CMK (cell line): ENCODE data around the gene PTPDC1.

ENCODE experiments used
- DNase-seq: peaks from one replicate; pipeline ENCODE4 v3.0.0-alpha.2; 2010; ENCODE audit warnings: low read depth

Gene PTPDC1

DNA sequence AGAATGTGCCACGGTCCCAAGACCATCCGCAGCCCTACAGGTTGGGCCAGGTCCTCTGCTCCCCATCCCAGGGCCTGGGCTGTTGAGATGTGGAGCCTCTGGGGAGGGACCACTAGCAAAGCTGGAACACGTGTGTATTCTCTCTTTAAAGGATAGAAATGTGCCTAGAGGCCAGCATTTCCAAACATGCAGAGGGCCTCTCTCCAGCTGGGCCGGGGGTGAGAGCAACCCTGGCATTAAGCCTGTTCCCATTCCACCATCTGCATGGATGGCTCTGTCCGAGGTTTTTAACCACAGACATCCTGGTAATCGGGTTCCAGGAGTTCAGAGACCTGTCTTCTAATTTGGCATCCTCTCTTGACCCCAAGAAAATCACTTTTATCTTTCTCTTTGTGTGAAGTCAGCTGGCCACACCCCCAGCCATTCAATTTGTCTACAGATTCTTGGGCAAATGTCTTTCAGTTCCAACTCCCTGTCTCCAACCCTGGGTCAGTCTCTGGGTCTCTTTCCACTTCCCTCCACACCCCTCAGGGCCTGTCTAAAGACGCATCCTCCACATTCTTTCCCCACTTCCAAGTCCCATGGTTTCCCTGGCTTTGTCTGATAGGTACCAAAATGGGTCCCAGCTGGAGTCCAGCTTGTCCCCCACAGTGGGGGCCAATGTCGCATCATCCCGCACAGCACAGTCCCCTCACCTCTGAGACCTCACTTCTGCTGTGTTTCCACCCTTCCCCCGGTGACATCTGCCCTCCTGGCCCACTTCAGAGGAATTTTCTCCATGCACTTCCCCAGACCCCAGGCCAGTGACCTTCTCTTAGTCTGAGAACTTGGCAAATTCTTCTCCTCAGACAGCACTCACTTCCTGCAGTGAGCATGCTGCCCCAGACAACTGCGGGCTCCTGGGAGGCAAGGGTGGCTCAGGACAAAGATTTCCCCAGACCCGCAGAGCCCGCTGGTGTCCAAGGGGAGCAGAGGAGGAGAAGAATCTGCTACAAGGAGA, 56.8 kb downstream of the PTPDC1 start:
- DNase-seq, result no peak

DNA sequence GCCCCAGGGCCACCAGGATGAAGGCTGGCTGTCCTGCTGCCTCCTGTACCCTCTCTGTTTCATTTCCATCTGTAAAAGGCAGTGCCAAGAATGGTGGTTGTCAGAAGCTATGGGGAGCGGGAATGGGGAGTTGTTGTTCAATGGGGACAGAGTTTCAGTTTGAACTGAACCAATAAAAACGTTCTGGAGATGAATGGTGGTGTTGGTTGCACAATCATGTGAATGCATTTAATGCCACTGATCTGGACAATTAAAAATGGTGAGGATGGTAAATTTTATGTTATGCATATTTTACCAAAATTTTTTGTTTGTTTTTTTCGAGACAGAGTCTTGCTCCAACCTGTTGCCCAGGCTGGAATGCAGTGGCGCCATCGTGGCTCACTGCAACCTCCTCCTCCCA, 58.1 kb downstream of the PTPDC1 start:
- DNase-seq, result no peak

DNA sequence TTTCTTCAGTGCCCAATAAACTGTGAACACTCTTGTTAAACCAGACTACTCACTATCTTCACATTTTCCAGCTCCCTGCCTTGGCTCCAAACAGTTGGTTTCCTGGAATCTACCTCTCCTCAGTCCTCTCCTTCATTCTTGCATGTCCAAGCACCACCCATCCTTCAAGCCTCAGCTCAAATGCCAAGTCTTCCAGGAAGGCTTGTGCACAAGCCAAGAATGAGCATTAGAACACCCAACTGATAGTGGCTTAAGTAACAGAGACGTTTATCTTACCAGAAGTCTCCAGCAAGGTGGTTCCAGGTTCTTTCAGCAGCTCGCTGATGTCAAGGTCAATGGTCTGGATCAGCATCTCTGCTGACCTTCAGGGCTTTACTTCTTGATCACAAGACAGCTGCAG, 60.1 kb downstream of the PTPDC1 start:
- DNase-seq, result no peak

DNA sequence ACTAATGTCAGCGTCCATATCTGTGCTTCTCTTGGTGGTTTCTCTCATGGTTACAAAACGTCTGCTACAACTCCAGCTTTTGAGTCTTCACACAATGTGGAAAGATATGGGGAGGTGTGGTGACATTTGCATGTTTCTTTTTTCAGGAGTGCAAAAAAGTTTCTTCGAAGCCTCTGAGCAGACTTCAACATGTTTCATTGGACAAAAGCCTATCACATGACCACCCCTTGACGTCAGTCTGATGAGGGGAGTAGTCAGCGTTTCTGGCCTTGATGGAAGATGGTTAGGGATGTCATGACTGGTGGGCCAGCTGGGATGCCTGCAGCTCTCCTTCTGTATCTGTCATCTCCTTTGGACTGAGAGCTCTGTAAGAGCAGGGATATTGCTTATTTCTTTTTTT, 61.4 kb downstream of the PTPDC1 start:
- no peak for DNase-seq

DNA sequence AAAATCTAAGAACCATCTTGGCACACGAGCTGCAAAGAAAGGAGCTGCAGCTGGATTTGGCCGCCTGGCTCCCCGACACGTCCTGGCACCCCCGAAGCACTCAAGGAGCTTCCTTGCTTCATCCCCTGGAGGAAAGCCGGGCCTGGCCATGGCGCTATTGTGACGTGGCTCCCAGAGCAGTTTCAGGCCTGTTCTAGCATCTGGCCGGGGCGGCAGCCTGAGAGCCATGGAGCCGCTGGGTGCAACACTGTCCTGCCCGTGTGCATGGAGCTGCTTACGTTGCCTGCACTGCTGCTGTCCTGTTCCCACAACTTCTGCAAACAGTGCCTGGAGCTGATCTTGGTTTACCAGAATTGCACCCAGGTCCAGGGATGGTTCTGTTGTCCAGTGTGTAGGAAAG, 63.5 kb downstream of the PTPDC1 start:
- no peak for DNase-seq

DNA sequence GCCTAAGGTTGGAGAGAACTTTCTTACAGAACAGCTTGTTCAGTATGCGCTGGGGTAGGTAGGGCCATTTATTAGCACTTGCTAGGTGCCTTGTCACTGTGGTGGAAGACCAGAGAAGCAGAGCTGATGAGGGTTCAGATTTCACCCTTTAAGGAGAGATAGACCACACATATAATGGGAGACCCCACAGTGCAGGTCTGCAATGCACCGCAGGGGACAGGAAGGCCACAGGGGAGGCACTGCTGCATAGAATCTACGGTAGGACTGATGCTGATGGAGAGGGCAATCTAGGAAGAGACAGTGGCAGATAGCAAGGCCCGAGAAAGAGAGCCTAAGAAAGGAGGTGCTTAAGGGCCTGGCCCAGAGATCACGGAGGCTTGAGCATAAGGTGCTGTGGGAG, 64.2 kb downstream of the PTPDC1 start:
- DNase-seq, result no peak

DNA sequence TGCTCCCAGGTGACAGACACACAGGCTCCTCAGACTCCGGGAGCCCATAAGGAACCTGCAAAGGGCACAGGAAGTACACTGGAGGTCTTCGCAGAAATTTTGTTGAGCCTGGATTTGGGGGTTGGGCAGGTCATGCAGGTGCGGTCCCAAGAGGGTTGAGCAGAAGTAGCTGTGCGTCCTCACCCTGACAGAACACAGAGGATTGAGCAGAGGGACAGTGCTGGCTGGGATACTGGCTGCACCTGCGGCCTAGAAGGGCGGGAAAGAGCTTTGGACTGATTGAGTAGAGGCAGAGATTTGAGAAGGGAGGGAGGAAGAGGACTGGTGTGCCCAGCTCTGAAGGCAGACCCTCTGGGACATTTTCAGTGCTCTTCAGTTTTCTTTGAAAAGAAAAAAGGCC, 65.4 kb downstream of the PTPDC1 start:
- DNase-seq, result no peak

DNA sequence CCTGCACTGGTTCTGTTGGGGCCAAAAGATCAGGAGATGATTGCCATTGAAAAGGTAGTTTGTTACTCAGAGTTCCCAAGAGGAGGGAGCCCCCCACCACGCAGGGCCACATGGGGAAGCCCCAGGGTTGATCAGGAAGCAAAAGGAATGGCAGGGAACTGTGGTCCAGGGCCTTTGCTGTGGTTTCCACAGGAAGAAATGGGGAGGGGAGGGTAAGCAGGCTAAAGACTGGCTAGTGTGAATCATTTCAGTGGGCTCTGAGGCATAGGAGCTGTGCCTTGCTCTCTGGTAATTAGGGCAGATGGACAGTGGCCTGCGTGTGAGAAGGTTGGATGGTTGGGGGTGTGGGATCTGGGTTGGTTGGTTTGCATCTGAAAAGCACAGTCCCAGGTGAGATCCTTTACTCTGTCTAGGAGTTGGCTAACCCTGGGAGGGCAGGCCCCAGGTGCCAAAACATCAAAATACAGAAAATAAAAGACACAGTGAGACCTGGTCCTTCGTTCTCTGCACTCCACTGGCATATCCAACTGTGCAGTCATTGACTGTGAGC, 66.1 kb downstream of the PTPDC1 start:
- DNase-seq, result no peak

DNA sequence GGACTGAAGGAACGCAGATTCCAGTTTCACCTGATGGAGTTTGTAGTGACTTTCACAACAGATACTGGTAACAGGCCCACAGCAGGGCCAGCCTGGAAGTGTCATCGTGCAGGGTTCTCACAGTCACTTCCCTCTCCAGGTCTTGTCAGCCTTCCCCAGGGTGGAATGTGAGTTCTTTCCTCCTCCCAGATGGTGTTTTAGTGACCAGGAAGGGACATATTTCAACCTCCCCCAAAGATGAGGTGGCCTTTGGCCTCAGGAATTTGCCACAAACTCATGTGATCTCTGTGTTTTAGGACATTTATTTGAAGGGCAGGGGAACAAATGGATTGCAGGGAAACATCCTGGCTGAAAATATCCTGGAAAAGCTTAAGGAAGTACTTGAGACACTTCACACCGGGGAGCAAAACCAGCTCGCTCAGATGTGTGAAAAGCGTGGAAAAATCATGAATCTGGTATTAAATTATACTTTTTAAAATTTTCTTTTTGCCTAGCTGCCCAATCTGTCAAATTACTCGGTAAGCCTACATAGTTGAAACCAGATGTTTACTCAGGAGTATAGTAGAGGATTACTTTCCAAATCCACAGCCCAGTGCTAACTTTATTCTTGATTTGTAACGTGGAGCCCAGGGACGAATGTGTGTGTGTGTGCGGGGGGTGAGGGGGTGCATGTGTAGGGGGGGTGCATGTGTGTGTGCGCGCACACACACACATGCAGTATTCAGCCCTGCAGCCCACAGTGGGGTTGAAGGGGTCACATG, 66.8 kb downstream of the PTPDC1 start:
- no peak for DNase-seq

DNA sequence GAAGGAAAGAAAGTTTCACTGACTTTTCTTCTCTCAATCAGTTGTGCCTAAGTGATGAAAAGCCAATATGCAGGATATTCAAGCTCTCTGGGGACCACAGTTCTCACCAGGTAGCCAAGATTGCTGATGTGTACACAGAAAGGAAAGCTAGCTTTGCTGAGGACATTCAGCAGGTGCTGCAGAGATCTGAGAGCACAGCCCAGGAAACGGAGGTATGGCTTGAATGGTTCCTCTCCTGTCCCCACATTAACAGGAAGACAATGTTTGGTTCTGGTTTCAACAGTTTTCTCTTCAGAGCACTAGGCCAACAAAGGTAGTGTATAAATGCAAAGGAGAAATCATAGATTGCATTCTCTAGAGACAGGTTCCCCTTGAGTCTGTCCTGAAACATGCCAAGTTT, 69.6 kb downstream of the PTPDC1 start:
- no peak for DNase-seq

DNA sequence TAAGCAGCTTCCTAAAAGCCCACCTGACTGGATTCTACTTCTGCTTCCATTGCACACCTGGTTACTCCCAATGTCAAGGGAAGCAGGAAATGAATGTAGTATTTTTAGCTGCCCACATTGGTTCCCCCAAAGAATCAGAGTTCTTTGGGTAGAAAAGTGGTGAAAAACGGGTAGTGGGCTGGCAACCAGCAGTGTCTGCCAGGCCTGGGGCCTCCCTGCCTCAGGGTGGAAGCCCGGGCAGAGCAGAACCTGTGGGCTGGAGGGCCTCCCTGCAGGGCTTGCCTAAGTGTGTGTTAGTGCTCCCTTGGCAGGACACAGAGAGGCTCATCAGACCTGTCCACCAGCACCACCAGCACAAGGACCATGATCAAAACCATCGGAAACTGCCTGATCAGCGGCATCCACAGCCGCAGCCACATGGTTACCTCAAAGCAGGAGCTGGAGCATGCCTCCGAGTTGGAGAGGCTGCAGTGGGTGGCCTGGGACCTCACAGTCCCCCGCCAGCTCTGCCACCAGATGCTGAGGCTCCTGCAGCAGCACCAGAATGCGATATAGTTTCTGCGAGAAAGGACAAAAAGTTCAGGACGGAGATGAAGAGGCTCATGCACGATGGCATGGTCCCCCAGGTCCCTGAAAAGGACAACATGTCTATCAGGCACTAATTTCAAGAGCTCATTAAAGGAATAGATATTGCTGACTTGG, 72.2 kb downstream of the PTPDC1 start:
- no peak for DNase-seq

DNA sequence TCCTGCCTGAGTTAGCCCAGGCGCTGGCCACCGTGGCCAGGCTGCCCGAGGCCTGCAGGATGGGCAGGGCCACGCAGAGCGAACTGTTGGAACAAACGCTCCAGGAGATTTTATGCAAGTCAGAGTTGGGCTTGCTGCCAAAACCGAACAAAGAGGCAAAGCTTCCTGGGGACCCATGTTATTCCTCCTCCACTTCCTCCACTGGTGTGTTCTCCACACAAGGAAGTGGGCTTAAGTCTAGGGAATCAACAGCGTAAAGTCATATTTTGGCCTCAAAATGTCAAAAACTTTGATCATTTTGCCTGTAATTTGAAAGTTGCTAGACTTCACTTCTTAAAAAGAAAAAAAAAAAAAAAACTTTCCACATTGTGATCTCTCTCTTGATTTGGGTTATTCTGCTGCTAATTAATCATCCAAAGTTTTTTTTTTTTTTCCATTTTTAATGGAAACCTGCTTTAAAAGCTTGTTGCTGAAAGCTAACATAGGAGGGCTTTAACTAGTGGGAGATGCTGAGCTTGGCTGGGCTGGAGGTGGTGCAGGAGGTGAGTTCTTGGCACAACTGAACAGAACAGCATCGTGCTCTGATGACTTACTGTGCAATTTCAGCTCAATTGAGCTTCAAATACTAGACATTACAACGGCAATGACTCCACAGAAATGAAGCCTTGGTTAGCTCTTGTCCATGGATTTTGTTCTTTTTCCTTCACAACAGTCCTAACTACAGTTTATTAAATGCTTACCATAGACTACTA, 73.0 kb downstream of the PTPDC1 start:
- no peak for DNase-seq
